Lower leg skin (tissue), 4 donors: ENCODE results near the gene CEACAM6. TPM values are rescaled to one million over a fixed set of nuclear protein-coding genes. Genes with fewer than 3 reads are reported as not detected.

ENCODE experiments used
- DNase-seq, 2 donors: peaks; one replicate each; pipeline ENCODE4 v3.0.0-alpha.2; 2019; ENCODE audit warnings: low spot score in 2 of 2
- H3K4me3 ChIP-seq: fragments of 200-600 bp; sonication (generic); 2 replicates; pipeline ENCODE4 v1.5.1; 2017; ENCODE audit warnings: mild to moderate bottlenecking, low read depth; ENCODE audit not compliant: poor library complexity, severe bottlenecking
- CTCF ChIP-seq, 3 donors: fragments of 450-650 bp; IDR thresholded peaks; one replicate each; pipeline ENCODE4 v1.5.1; 2016; ENCODE audit warnings: antibody characterized with exemption in 3 of 3, mild to moderate bottlenecking in 3 of 3, moderate library complexity in 2 of 3
- POLR2A ChIP-seq, 2 donors: fragments of 450-650 bp; IDR thresholded peaks; one replicate each; pipeline ENCODE4 v1.6.1; 2016 to 2017; ENCODE audit warnings: antibody characterized with exemption in 2 of 2, mild to moderate bottlenecking in 1 of 2, moderate library complexity in 1 of 2
- WGBS, 2 donors: methylation state at CpG; one replicate each; pipeline ENCODE4 v1.1.5; 2018; 5-methylcytosine and 5-hydroxymethylcytosine counted together
- intact Hi-C: fragments of 100-400 bp; cut with DNase I; formaldehyde crosslinking; loops from one replicate; pipeline ENCODE4 v1.15.0; 2023; ENCODE audit warnings: low total_unique reads
- total RNA-seq, 4 donors: library from RNA; depleted of rRNA; stranded (reverse); fragments of >200 nt; gene quantifications; one replicate each; pipeline ENCODE4 v1.1.0, GENCODE V29; 2016

The CEACAM6 gene
- total RNA-seq, 4 donors from 2014 or later = 2.6 to 23.1 (median 14.5) TPM

DNA sequence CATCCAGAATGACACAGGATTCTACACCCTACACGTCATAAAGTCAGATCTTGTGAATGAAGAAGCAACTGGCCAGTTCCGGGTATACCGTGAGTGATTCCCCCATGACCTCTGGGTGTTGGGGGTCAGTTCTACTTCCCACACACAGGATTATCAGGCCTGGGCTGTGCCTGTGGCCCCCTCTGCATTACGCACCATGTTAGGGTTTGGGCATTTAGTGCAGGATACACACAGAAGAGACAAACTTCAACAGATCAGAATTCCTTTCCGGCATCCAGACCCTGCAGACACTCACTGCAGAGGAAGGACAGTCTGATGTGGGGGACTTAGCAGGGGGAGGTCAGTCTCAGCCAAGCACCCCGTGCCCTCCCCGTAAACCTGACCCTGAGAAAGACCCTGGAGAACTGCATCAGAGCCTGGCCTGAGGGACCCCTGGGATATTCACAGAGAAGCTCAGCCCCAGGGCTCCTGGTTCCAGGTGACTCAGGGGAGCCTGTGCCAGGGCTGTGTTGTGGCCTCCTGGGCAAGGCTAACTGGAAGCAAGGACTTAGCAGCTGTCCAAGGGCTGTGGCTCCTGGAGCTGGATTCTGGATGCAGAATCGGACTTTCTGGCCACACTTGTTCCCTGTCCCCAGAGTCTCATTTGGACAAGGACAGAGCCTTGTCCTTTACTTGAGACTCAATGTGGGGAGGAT lies 45.2 kb upstream of the CEACAM6 start:
- DNase-seq = peak in 1 of 2 donors; percentile 63
- H3K4me3 ChIP-seq = no peak overlapping the region
- WGBS, 2 donors = 78 to 83% methylated on average over 7 to 8 of the region's 8 CpGs
- intact Hi-C loops = no loop called here
- TF ChIP-seq POLR2A (IDR thresholded peaks at IDR 0.05) = no peak
- TF ChIP-seq CTCF (IDR thresholded peaks at IDR 0.05) = no peak

DNA sequence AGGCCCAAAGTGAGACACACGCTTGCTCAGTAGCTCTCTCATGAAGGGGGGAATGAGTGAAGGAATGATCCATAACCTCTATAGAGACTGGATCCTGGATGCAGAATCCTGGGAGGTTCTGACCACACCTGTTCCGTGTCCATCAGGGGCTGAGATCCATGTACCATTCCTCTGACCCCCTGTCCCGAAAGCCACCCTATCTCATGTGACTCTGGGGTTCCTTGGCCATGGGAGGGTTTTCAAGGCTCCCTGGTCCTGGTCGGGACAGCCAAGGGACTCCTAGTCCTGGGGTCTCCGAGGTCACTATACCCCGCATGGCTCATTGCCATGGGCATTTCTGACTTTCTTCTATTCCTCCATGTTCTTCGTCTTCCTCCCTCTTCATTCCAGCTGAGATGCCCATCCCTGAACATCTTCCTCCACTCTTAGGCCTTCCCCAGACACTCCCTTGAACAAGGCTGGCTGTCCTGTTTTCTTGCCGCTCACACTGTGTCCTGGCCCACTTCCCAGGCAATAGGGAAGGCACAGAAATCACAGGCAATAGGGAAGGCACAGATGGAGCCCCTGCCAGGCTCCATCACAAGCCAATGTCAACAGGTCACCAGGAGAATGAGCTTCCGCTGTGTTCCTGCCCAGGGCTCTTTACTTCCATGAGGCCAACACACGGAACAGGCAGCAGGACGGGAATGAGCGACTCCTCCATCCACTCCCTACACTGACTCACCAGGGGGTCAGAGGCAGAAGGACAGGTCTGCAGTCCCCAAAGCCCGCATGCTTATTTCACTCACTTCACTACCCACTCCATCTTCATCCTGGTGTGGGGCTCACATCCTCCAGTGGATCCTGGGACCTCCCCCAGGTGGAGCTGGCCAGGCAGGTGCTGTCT lies 43.7 kb upstream of the CEACAM6 start:
- no peak for TF ChIP-seq POLR2A (IDR thresholded peaks at IDR 0.05)
- no peak for TF ChIP-seq CTCF (IDR thresholded peaks at IDR 0.05)
- no peak overlapping the region for H3K4me3 ChIP-seq
- peak in 1 of 2 donors; percentile 66 for DNase-seq
- 79 to 85% methylated on average over 13 of the region's 13 CpGs for WGBS, 2 donors
- intact Hi-C loops = no loop called here

DNA sequence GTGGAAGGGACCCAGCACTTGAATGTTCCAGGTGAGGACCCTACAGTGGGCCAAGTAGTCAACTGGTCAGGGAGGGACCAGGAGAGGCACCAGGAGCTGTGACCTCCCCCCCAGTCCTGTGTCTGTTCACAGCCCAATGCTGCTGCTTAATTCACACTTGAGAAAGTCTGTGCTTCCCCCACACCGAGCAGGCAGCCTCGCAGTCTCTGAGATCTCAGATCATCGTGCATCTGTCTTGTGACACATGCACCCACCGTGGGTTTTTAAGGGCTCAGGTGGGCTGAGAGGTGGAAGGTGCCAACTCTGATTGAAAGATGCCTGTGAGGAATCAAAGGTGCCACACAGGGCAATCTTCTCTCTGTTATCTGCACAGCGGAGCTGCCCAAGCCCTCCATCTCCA lies 40.7 kb upstream of the CEACAM6 start:
- intact Hi-C loops = no loop called here
- no peak for TF ChIP-seq CTCF (IDR thresholded peaks at IDR 0.05)
- DNase-seq = peak in 1 of 2 donors; percentile 37
- WGBS, 2 donors = 90 to 93% methylated on average over 5 of the region's 5 CpGs
- no peak overlapping the region for H3K4me3 ChIP-seq

- H3K4me3 ChIP-seq = no peak overlapping the region
- intact Hi-C loops = no loop called here
- peak in 1 of 2 donors; percentile 72 for DNase-seq
- TF ChIP-seq CTCF (IDR thresholded peaks at IDR 0.05) (no peak), POLR2A (IDR thresholded peaks at IDR 0.05) (no peak)
- 82 to 87% methylated on average over 6 of the region's 6 CpGs for WGBS, 2 donors
Measured at GRCh38 chr19:41718761-41719160, 36.6 kb upstream of the CEACAM6 start.

DNA sequence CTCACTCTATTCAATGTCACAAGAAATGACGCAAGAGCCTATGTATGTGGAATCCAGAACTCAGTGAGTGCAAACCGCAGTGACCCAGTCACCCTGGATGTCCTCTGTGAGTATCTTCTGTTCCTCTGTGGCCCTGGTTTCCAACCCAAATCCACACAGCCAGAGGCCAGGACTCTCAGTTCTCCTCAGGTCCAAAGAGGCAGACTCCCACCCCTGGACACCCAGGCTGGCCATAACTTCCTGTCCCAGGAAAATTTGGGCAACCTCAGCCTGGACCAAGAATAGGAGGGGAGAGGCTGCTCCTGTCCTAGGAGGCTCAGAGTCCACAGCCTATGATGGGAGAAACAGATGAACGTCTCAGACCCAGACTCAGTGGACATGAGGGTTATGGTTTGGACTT lies 35.2 kb upstream of the CEACAM6 start:
- intact Hi-C loops = no loop called here
- peak in 1 of 2 donors; percentile 61 for DNase-seq
- no peak overlapping the region for H3K4me3 ChIP-seq
- TF ChIP-seq CTCF (IDR thresholded peaks at IDR 0.05) (no peak), POLR2A (IDR thresholded peaks at IDR 0.05) (no peak)
- WGBS, 2 donors = 78 to 85% methylated on average over 3 of the region's 3 CpGs
